ENCODE results near the gene RTEL1.
"Not testable (repeated sequence)": the region's sequence is repeated elsewhere in the genome, so short reads cannot be mapped to it uniquely, and the experiment has no call there.

Gene RTEL1

DNA sequence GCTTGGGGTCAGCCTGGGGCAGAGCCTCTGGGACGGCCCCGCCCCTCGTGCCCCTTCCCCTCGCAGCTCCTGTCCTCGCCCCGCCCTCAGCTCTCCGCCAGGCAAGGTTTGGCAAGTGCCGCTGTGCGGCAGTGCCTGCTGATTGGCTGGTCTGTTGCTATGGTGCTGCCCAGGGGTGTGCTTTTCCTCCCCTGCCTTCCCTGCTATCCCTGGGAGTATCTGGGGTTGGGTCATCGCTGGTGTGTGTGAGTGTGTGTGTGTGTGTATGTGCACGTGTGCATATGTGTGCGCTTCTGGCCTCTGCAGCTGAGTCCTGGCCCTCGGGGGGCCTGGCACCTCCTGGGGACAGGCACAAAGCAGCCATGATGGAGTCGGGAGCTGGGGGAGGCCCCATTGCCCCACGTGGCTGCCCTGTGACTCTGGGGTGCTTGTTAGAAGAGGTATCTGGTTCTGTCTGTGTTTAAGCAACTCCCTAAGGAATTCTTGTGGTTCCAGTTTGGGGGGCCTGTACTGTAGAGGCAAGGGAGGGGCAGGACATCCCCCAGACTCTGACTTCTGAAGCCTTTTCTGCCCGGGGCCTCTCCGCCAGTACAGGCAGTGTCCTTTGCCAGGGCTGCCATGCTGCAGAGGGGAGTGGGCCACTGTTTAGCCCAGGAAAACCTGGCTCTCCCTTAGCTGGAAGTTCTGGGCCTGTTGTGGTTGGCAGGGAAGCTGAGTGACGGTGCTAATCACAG, 6.9 kb downstream of the RTEL1 start:
- in situ Hi-C loops (cut with MboI; ENCODE audit: low sequenced_read_pairs), result no loop called here

DNA sequence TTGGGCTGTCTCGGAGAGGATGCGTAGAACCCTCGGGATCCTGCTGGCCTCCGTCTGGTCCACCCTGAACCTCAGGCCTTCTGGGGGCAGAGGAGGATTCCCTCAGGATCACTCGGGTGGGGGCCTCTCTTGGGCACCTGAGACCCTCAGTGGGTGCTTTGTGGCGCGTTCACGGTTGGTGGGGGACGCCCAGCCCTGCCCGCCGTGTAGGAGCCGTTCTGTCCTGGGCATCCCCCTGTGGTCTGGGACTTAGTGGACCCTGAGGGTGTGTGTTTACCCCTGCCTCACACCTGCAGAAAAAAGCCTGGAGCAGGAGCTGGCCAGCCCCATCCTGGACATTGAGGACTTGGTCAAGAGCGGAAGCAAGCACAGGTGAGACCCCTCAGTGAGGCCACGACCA, 7.6 kb downstream of the RTEL1 start:
- in situ Hi-C loops (cut with MboI; ENCODE audit: low sequenced_read_pairs), result no loop called here

DNA sequence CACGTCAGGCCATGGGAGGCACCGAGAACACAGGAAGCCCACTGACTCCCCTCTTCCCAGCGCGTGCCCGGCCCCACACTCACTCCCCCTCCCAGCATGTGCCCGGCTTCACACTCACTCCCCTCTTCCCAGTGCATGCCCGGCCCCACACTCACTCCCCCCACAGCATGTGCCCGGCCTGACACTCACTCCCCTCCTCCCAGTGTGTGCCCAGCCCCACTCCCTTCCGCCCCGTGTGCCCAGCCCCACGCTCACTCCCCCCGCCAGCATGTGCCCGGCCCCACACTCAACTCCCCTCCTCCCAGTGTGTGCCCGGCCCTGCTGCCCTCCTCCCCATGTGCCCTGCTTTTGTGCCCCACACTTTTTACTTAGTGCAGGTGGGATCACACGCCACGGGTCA, 9.7 kb downstream of the RTEL1 start:
- in situ Hi-C loops (cut with MboI; ENCODE audit: low sequenced_read_pairs), result no loop called here

DNA sequence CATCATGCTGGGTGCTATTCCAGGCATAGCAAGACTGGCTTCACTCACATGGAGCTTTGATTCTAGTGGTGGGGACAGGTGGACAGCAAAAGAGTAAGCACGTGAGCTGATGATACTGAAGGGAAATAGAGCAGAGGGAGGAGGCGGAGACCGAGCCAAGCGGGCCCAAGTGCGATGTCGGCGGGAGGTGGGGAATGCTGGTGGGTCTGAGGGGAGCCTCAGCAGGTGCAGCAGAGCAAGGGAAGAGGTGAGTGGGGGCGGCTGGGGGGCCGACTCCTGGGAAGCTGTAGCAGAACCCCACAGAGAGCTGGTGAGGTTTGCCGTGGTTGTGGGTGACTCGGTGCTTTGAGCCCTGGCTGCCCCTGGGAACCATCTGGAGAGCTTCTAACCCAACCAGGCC, 10.2 kb downstream of the RTEL1 start:
- in situ Hi-C loops (cut with MboI; ENCODE audit: low sequenced_read_pairs), result no loop called here

DNA sequence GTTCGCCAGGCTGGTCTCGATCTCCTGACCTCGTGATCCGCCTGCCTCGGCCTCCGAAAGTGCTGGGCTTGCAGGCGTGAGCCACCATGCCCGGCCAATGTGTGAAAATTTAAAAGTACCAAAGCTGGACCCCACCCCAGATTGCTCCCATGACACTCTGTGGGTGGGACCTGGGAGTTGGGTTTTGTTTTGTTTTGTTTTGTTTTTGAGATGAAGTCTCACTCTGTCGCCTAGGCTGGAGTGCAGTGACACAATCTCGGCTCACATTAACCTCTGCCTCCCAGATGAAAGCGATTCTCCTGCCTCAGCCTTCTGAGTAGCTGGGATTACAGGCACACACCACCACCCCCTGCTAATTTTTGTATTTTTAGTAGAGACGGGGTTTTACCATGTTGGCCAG, 13.6 kb downstream of the RTEL1 start:
- in situ Hi-C loops (cut with MboI; ENCODE audit: low sequenced_read_pairs), result not testable (repeated sequence)

DNA sequence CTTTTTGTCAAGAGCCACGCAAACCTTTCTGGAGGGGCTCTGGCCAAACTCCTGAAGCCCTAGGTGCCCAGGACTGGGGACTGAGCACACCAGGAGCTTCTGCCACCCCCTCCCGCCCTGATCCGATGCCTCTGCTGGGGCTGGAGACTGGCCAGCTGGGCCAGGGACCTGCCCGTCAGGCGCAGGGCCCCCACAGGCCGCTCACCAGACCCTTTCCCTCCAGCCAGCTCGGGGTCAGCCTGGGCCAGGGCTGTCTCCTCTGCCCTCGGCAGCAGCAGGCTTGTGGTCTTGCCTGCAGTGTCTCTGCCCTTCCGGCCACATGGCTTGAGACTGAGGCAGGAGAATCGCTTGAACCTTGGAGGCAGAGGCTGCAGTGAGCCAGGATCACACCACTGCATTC, 14.6 kb downstream of the RTEL1 start:
- in situ Hi-C loops (cut with MboI; ENCODE audit: low sequenced_read_pairs), result no loop called here

DNA sequence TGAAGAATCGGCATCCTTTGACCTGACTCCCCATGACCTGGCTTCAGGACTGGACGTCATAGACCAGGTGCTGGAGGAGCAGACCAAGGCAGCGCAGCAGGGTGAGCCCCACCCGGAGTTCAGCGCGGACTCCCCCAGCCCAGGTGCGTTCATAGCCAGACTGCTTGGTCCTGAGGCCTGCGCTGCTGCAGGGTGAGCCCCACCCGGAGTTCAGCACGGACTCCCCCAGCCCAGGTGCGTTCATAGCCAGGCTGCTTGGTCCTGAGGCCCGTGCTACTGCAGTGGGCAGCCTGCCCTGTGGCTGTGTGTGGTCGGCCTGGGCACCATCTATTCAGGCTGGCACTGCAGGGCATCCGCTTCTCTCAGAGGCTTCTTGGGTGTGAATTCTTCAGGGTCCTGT, 15.8 kb downstream of the RTEL1 start:
- in situ Hi-C loops (cut with MboI; ENCODE audit: low sequenced_read_pairs), result no loop called here

DNA sequence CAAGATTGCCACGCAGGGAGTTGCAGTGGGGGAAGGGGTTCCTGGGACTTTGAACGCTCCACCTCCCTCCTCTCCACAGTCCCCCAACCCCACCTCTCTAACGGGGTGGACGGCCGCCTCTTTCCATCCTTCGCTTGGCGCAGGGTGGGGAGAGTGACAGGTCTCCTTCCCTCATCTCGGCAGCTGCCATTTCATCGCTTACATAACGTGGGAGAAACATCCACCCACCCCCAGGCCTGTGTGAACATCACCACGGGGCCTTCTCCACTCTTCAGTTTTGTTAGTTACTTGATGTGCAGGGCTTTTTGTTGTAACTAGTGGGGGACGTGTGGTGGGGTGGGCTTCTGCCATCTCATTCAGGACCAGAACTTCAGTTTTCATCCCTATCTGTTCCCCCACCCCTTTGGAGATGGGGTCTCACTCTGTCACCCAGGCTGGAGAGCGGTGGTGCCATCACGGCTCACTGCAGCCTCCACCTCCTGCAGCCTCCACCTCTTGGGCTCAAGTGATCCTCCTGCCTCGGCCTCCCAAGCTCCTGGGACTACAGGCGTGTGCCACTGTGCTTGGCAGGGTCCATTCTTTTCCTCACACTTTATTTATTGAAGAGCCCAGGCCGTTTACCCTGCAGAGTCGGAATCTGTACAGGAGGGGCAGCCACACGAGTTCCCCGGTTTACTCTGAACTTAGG, 17.7 kb downstream of the RTEL1 start:
- in situ Hi-C loops (cut with MboI; ENCODE audit: low sequenced_read_pairs), result no loop called here

DNA sequence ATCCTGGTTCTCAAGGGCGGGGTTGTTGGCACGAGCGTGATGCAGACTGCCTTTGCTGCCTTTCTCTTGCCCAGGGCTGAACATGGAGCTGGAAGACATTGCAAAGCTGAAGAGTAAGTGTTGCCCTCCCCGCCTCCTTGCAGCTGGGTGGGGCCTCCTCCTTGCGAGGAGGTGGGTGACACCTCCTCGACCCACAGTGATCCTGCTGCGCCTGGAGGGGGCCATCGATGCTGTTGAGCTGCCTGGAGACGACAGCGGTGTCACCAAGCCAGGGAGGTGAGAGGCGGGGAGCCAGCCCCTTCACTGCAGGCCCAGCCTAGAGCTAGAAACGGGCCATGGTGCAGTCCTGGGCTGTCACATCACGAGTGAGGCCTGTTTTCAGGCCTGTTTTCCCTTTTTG, 20.0 kb downstream of the RTEL1 start:
- in situ Hi-C loops (cut with MboI; ENCODE audit: low sequenced_read_pairs), result no loop called here

DNA sequence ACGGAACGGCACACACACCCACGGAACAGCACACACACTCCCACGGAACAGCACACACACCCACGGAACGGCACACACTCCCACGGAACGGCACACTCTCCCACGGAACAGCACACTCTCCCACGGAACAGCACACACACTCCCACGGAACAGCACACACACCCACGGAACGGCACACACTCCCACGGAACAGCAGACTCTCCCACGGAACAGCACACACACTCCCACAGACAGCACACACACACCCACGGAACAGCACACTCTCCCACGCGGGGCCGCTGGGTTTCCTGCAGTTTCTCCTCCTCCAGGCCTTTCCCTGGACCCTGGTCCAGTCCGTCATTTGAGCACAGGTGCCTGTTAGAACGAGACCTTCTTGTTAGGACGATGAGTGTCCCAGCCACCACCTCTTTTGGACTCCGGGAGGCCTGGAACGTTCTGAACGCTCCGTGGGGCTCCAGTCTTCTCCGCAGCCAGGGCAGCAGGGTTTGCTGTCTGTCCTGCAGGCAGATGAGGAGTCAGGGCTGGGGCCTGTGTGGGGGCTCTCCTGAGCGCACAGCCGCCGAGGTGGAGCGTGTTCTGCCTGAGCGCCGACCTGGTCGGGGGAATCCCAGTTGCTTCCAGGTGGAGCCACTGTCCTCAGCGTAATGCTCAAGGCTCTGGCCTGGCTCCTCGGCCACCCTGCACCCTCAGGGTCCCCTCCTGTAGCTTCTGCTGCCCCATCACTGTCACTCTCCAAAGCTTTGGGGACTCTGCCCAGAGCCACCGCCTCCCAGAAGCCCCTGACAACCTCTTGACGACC, 20.8 kb downstream of the RTEL1 start:
- in situ Hi-C loops (cut with MboI; ENCODE audit: low sequenced_read_pairs), result no loop called here

DNA sequence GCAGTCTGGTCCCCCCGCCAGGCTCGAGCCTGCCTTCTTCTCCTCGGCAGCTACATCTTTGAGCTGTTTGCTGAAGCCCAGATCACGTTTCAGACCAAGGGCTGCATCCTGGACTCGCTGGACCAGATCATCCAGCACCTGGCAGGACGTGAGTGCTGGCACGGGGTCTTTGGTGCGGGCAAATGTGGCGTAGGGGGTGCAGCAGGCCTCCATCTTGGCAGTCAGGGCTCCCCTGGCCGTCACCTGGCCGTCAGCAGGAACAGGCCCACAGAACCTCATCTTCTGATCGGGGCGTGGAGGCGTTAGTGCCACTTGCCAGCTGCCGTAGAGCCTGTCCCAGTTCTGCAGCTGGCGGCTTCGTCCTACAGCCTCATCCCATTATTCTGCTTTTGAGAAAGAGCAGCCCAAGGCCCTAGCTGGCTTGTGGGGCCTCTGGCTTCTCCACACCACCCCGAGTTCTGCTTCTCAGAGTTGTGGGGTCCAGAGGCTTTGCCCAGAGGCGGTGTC, 21.7 kb downstream of the RTEL1 start:
- in situ Hi-C loops (cut with MboI; ENCODE audit: low sequenced_read_pairs), result no loop called here

DNA sequence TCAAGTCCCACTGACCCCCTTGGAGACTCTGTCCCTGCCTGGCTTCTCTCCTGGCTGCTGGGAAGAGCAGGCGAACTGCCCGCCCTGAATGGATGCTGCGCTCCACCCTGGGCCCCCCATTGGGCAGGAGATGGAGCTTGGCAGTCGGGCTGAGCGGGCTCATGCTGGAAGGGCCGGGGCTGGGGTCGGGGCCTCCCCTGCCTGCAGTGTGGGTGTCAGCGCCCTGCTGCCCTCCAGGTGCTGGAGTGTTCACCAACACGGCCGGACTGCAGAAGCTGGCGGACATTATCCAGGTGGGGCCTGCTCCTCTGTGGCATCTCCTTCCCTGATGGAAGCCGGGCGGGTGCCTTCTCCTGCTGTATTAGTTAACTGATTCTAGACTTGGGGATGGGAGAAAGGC, 22.3 kb downstream of the RTEL1 start:
- in situ Hi-C loops (cut with MboI; ENCODE audit: low sequenced_read_pairs), result no loop called here

DNA sequence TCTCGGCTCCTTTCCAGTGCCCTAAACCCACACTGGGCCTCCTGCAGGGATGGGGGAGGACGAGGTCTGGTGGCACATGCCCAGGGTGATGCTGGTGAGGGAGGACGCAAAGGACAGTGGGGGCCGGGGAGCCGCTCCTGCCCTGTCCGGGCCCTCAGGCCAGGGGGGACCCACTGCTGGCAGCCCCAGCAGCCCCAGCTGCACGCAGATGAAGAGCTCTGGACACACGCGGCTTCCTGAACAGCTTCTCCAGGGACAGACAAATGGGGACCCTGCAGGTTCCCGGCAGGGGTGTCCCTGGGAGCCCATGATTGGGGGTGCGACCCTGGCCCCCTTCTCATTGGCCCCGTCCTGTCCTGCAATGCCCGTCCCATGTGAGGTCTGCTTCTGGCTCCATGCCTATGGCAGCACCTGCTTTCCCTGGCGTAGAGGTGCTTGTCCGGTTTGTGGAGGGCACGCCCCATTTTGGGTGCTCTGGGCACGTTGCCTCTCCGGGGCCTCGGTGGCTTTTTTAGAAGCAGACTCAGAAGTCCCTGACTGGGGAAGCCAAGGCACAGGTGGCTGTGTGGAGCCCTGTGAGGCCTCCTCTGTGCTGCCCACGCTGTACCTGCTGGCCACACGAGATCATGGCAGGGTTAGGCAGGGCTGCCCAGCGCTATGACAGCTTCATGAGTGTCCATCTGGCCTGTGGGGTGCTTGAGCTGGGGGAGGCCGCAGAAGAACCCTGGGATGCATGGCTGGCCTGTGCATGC, 22.9 kb downstream of the RTEL1 start:
- in situ Hi-C loops (cut with MboI; ENCODE audit: low sequenced_read_pairs), result no loop called here

DNA sequence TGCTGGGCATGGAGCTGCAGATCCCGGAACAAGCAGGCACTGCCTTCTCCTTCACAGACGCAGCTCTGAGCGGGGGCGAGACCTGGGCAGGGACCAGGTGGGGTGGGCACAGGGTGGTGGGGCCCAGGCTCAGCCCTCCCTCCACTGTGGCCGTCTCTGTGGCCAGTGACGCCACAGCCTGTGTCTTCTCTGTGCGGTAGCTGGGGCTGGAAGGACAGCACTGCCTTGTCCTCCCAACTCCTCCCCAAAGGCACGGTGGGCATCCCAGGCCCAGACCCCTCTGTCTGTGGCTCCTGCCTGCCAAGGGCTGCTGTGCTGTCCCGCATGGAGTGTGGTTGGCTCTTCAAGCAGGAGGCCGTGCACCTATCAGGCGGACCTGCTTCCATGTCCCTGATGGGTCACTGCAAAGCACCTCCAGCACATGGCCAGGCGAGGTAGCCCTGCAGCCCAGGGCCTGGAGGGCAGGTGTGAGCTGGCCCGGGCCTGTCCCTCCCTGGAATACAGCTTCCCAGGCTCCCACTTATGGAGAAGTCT, 23.6 kb downstream of the RTEL1 start:
- in situ Hi-C loops (cut with MboI; ENCODE audit: low sequenced_read_pairs), result no loop called here

DNA sequence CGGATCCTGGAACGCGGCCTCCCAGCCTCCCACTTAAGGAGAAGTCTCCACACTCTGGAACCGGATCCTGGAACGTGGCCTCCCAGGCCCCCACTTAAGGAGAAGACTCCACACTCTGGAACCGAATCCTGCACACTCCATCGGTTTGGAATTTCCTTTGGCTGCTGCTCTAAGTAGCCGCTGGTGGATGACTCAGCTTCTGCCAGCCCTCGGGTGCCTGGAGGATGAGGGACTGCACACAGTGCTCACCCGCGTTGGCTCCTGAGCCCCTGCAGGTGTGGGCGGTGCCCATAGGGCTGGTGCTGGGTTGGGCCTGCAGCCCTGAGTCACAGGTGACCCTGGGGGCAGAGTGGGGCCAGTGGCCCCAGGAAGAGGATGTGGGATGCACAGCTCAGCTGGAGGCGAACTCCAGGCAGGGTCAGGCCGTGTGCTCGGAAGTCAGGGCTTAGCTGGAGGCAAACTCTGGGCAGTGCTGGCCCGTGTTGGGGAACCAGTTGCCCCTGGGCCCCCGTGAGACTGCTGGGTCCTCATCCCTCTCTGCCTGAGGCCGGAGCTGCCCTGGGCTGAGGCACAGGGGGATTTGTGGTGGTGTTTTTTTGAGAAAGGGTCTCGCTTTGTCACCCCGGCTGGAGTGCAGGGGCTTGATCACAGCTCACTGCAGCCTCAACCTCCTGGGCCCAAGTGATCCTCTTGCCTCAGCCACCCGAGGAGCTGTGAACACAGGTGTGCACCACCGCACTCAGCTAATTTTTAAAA, 24.4 kb downstream of the RTEL1 start:
- in situ Hi-C loops (cut with MboI; ENCODE audit: low sequenced_read_pairs), result no loop called here

DNA sequence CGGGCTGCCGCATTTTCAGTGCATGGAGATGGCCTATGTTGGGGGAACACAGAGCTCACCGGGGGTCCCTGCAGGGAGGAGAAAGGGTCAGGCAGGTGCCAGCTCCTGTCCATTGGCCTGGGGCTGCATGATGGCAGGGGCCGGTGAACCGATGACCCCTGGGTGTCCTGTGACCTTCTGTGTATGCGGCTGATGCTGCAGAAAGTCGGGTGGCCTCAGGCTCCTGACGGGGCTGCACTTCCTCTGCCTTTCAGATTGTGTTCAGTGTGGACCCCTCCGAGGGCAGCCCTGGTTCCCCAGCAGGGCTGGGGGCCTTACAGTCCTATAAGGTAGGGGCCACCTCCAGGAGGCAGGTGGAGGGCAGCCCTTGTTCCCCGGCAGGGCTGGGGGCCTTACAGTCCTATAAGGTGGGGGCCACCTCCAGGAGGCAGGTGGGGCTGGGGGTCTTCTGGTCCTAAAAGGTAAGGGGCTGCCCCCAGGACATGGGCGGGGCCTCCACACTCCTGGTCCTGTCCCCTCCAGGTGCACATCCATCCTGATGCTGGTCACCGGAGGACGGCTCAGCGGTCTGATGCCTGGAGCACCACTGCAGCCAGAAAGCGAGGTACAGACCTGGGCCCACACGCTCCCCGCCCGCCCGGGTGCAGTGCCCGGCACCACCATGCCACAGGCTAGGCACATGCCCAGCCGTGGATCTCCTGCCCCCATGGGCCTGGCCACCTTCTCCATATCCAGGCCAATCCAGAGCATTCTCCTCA, 27.3 kb downstream of the RTEL1 start:
- in situ Hi-C loops (cut with MboI; ENCODE audit: low sequenced_read_pairs), result no loop called here

DNA sequence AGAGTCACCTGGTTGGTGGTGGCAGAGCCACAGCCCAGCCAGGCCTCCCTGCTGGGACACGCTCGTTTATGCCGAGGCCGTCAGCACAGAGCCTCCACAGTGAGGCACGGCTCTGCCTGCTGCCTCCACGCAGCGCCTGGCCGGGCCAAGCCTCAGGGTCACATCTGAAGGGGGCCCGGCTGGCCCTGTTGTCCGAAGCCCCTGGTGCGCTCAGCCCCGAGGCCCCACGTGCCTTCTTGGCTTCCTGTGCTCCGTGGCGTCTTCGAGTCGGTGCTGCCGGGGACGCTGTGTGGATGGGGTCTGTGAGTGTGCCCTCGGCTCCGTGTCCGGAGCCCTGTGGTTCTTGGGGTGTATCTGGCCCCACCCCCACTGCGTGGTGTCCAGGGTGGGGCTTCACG, 28.0 kb downstream of the RTEL1 start:
- in situ Hi-C loops (cut with MboI; ENCODE audit: low sequenced_read_pairs), result no loop called here

DNA sequence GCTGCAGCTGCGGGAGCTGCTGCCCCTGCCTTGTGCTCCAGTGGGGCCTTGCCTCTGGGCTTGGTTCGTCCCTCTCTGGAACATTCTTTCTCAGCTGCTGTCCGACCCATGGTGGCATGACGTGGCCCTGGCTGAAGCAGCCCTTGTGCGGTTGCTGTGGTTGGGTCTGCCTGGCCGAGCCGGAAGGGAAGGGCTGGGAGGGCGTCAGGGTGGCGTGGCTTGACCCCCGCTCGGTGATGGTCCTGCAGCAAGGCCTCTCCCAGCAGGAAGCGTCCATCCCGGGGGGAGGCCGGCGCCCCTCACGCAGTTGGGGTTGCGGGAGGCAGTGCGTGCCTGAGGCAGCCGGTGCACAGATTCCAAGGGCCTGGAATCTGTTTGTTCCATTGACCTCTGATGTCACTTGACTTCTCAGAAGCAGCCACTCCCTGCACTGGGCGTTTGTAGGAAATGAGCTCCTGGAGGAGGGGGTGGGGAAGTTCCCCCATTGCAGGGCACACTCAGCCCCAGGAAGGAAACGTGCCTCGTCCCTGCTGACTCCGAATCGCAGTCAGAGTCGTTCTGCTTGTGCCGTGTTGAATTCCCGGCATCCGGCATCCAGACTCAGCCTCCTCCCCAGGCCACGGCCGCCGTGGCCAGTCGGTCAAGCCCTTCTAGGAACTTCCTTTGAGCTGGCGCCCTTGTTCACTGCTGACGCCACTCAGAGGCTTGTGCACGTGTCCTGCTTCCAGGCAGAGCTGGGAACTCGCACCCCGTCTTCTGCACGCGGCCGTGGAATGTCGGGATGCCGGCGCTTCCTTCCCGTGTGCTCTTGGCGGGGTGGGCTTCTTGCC, 28.6 kb downstream of the RTEL1 start:
- in situ Hi-C loops (cut with MboI; ENCODE audit: low sequenced_read_pairs), result no loop called here

All from hTERT RPE-1 (cell line).